ENCODE measurements around the gene PRKCG.

PRKCG gene

DNA sequence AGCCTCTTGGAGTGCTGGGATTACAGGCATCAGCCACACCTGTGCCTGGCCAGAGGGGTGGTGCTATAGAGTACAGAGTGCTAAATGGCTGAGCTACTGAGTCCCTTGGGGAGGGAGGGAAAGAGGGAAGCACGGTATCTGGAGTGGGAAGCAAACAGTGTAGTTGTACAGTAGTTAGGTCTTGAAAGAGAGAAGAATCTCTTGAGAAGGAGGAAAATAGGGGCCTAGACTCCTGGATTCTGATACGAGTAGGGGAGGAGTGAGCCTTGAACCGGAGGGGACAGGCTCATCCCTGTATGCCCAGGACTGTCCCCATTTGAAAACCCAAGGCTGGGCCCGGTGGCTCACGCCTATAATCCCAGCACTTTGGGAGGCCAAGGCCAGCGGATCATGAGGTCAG, 9.2 kb upstream of the PRKCG start:
- no peak for DNase-seq

DNA sequence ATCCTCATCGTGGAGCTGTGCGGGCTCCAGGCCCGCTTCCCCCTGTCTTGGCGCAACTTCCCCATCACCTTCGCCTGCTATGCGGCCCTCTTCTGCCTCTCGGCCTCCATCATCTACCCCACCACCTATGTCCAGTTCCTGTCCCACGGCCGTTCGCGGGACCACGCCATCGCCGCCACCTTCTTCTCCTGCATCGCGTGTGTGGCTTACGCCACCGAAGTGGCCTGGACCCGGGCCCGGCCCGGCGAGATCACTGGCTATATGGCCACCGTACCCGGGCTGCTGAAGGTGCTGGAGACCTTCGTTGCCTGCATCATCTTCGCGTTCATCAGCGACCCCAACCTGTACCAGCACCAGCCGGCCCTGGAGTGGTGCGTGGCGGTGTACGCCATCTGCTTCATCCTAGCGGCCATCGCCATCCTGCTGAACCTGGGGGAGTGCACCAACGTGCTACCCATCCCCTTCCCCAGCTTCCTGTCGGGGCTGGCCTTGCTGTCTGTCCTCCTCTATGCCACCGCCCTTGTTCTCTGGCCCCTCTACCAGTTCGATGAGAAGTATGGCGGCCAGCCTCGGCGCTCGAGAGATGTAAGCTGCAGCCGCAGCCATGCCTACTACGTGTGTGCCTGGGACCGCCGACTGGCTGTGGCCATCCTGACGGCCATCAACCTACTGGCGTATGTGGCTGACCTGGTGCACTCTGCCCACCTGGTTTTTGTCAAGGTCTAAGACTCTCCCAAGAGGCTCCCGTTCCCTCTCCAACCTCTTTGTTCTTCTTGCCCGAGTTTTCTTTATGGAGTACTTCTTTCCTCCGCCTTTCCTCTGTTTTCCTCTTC, 8.0 kb upstream of the PRKCG start:
- peak; percentile 28 to 57 for DNase-seq

DNA sequence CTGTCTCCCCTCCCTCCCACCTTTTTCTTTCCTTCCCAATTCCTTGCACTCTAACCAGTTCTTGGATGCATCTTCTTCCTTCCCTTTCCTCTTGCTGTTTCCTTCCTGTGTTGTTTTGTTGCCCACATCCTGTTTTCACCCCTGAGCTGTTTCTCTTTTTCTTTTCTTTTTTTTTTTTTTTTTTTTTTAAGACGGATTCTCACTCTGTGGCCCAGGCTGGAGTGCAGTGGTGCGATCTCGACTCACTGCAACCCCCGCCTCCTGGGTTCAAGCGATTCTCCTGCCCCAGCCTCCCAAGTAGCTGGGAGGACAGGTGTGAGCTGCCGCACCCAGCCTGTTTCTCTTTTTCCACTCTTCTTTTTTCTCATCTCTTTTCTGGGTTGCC, 7.4 kb upstream of the PRKCG start:
- DNase-seq = no peak

DNA sequence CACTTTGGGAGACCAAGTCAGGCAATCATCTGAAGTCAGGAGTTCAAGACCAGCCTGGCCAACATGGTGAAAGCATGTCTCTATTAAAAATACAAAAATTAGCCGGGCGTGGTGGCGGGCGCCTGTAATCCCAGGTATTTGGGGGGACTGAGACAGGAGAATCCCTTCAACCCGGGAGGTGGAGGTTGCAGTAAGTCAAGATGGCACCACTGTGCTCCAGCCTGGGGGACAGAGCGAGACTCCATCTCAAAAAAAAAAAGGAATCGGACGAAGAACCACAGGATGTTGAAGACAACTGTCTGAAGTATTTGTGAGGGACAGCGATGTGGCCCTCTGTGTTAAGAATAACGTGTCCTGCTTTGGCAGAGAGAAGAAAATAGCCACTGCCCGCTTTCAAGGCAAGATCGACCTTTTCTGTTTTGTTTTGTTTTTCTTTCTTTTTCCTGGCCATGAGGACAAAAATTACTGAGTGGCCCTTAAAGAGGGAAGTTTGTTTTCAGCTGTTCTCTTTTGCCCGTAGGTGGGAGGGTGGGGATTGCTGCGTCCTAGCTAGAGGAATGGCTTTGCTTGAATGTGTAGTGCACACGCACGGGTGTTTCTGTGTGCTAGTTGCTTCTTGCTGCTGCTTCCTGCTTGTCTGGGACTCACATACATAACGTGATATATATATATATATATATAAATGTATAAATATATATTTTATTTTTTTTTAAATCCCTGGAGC, 6.2 kb upstream of the PRKCG start:
- peak in 1 of 2 donors; percentile 37 for DNase-seq

DNA sequence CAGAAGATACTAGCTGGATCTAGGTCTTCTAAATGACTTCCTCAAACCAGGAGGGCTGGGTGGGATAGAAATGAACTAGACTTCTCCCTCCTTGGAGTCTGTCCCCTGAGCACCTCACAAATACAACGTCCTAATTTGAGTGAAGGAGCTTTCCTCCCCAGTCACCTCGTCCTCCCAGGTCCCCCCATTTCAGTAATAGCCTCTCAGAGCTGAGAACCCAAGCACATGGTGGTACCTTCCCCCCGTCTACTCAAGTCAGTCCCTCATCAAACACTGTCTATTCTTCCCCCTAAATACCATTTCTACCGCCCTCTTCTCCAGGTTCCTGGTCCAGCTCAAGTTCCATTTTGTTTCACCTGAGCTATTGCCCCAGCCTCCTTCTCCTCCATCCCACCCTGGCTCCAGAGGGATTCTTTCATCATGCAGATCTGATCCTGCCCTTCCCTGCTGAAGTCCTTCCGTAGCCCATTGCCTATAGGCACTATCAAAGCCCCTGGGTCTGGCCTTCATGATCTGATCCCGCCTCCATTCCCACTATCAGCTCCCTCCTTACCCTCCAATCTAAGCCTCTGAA, 5.3 kb upstream of the PRKCG start:
- DNase-seq = peak; percentile 41 to 58

DNA sequence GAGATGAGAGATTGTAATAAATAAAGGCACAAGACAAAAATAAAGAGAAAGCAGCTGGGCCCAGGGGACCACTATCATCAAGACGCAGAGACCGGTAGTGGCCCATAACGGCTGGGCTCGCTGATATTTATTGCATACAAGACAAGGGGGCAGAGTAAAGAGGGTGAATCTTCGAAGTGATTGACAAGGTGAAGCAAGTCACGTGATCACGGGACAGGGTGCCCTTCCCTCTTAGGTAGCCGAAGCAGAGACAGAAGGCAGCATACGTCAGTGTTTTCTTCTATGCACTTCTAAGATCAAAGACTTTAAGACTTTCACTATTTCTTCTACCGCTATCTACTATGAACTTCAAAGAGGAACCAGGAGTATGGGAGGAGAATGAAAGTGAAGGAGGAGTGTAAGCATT, 4.6 kb upstream of the PRKCG start:
- DNase-seq = peak; percentile 83 to 85

DNA sequence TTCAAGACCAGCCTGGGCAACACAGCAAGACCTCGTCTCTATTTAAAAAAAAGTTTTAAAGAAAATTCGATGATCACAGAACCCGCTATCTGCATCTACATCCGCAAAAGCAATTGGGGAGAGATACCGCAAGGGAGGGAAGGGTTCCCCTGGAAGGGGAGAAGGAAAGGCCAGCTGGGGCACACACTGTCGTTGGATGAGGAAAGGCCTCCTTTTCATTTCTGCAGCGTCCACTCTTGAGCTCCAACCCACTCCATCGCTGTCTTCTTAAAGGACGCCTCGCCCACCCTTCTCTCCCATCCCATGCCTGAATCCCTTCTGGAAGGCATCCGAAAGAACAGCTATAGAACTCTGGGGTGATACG, 3.2 kb upstream of the PRKCG start:
- peak in 1 of 2 donors; percentile 45 for DNase-seq

DNA sequence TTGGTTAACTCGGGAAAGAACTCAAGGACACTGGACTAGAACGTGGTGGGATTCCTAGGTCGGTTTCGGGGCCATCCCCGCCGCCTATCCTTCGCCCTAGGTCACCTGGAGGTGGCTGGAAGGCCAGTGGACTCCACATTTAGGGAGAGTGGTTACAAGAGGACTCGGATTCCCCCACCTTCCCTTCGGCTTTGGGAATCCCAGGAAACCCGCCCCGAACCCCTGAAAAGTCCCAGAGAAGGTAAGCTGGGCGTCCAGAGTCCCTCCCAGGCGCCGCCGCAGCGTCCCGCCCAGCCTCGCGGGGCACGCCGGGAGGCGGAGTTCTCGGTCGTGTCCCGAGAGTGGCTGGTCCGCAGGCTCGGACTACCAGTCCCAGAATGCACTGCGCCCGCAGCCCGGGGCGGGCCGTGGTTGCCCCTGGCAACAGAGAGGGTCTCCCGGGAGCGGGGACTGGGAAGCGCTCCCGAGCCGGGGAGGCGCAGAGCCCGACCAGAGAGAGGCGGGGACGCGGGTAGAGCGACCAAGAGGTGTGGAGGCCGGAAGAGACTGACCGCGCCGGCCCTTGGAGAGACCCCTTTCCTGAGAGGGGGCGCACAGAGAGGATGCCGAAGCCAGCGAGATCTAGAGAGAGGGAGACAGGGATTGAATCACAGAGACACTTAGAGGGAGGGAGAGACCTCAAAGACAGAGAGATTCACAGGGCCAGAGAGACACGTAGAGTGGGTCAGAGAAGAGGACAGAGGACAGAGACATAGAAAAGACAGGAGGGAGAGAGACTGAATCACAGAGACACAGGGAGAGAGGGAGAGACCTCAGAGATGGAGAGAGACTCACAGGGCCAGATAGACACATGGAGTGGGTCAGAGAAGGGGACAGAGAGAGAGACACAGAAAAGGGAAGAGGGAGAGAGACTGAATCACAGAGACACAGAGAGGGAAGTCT, 2.6 kb upstream of the PRKCG start:
- peak; percentile 87 to 90 for DNase-seq

DNA sequence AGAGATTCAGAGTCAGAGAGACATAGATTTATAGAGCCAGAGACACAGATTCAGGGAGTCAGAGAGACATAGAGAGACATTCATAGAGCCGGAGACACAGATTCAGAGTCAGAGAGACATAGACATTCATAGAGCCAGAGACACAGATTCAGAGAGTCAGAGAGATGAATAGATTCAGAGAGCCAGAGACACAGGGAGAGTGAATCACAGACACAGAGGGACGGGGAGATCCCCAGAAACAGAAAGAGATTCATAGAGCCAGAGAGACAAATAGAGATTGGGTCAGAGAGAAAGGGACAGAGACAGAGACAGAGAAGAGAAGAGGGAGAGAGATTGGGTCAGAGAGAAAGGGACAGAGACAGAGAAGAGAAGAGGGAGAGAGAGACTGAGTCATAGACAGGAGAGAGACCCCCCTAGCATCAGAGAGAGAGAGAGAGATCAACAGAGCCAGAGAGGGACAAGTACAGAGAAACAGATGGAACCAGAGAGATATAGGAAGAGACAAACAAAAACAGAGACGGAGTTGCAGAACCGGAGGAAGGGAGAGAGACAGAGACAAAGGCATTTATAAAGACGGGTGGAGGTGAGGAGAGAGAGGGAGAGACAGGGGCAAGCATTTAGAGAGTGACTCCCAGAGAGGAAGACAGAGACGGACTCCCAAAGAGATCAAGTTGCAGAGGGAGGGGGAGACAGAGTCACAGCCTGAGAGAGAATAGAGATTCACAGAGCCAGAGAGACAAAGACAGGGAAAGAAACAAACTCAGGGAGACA, 1.1 kb upstream of the PRKCG start:
- DNase-seq = no peak

DNA sequence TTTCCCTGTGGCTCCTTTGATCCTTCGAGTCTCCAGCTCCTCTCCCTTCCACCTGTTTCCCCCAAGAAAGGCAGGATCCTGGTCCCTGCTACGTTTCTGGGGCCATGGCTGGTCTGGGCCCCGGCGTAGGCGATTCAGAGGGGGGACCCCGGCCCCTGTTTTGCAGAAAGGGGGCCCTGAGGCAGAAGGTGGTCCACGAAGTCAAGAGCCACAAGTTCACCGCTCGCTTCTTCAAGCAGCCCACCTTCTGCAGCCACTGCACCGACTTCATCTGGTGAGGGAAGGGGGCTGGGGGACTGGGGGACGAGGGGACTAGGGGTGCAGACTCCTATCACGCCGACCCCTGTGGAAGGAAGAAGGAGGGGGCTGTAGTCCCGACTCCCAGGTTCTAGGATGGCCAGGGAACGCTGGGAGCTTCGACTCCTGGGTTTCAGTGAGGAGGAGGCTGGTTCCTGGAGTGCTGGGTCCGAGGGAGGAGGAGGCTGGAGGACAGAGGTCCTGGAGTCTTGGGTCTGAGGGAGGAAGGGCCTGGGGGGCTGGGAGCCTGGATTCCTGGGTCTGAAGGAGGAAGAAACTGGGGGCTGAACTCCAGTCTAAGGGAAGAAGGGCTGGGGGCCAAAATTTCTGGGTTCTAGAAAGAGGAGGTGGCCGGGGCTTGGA, 524 bp downstream of the PRKCG start:
- DNase-seq = no peak

DNA sequence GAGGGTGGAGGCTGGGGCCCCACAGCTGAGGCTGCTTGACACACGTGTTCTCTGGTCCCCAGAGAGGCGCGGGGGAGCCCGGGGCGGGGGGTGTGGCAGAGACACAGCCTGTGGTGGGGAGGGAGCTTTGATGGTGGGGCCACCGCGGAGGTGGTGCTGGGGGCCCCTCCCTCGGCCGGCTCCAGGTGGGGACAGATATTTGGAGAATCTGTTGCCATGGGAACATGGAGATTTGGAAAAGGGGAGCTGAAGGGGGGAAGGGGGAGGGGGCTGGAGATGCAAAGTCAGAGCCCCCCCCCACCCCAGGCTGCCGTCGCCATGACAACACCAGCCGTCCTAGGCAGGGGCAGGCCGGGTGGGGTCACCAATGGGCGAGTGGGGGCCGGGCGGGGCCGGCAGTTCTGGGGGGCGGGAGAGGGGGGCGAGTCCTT, 1.2 kb downstream of the PRKCG start:
- DNase-seq = peak; percentile 51

DNA sequence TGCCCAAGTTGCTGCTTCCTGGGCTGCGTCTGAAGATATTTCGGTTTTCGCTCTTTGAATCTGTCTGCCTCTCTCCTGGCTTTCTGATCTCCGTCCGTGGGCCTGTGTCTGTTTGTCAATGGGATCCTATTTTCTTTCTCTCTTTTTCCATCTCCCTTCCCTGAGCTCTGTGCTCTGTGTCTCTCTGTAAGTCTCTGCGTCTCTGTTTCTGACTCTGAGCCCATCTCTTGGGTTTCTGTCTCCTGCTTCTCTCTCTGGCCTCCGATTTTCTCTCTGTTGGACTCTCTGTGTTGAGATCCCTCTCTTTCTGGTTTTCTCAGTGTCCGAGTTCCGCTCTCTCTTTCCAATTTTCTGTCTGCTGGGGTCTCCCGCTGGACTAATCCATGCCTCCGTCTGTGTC, 1.7 kb downstream of the PRKCG start:
- DNase-seq = no peak

DNA sequence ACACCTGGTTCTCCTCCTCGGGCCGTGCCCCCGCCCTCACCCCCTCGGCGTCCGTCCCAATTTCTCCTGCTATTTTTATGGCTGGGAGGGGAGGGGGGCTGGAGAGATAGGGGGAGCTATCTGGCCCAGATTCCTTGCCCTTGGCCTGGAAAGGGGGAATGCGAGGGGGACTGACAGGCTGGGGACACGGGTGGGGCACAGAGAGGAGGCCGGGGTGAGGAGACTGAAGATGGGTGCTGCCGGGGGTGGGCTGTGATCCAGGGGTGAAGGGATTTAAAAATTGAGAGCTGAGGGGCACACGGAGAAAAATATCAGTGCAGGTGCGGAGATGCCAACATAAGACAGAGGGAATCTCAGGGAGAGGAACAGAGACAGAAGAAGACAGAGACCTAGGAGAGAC, 2.3 kb downstream of the PRKCG start:
- DNase-seq = no peak

DNA sequence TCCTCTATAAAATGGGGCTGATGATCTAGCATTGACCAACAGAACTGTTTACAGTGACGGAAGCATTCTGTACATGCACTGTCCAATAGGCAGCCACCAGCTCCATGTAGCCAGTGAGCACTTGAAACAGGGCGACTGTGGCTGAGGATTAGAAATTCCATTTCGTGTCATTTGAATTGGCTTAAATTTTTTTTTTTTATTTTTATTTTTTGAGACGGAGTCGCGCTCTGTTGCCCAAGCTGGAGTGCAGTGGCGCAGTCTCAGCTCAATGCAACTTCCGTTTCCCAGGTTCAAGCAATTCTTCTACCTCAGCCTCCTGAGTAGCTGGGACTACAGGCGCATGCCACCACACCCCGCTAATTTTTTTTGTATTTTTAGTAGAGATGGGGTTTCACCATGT, 3.0 kb downstream of the PRKCG start:
- no peak for DNase-seq

DNA sequence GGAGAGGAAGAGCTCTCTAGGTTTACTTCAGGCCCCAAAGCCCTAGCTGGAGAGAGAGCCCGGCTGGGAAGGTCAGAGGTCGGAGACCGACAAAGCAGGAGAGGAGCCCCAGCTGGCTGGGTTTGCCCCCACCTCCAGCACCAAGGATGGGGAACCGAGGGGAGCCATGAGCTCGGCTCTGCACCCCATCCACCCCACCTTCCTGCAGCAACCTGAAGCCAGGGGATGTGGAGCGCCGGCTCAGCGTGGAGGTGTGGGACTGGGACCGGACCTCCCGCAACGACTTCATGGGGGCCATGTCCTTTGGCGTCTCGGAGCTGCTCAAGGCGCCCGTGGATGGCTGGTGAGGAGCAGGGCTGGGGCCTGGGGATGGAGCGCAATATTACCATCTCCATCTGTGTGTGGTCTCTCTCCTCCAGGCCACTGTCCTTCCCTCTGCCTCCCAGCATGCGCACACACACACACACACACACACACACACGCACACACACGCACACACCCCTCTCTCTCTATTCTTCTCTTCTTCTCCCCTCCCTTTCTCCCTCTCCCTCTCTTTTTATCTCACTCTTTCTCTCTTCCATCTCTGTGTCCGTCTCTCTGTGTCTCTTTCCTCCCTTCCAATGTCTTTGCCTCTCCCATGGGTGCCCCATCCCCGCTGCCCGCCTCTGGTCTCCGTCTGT, 10.4 kb downstream of the PRKCG start:
- no peak for DNase-seq

DNA sequence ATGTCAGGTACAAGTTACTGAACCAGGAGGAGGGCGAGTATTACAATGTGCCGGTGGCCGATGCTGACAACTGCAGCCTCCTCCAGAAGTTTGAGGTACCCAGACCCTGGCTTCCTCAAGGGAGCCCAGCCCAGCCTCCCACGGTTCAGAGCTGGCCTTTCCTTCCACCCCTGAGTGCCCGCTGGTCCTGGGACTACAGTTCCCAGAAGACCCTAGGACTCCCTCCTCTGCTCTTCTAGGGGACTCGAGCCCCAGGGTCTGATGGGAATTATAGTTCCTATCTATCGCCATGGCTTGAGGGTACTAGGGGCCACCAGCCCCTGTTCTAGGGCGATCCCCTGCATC, 11.0 kb downstream of the PRKCG start:
- DNase-seq = no peak

DNA sequence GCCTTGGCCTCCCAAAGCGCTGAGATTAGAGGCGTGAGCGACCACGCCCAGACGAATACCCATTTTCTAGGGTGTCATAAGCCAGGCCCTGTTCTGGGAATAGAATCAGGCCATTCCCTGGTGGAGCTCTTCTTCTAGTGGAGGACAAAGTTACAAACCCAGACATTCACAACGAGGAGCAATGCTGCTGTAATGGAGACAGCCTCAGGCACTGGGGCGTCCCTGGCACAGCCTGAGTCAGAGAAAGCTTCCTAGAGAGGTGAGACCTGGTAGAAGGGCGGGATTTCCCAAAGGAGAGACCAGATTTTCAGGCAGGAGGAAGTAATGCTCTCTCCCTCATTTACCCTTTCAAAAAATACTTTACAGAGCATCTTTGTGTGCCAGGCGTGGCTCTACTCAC, 12.7 kb downstream of the PRKCG start:
- no peak for DNase-seq

DNA sequence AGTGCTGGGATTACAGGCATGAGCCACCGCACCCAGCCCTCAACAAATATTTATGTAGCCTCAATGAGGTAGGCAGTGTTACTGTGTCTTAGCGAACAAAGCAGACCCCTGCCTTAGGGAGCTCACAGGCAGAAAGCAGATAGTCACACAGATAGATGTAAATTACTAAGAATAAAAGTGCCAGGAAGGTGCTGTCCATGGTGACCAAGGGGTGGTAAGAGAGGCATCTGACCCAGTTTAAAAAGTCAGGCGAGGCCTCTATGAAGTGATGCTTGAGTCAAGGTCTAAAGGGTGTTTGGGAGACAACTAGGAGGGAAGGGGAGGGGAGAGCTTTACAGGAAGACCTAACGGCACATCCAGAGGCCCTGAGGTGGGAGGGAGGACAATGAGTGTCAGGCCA, 14.7 kb downstream of the PRKCG start:
- DNase-seq = no peak

DNA sequence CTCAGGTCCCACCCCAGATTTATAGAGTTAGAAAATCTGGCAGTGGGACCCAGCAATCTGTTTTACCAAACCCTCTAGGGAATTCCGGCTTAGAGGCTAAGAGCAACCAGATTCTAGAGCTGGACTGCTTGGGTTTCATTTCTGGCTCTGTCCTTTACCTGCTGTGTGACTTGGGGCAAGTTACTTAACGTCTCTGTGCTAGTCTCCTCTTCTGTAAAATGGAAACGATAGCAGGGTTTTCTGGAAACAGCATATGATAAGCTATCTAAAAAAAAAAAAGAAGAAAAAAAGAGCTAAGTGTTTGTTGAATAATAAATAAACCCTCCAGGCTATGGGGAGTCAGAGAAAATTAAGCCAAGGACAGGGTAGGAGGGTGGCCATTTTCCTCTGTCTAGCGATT, 15.5 kb downstream of the PRKCG start:
- no peak for DNase-seq

DNA sequence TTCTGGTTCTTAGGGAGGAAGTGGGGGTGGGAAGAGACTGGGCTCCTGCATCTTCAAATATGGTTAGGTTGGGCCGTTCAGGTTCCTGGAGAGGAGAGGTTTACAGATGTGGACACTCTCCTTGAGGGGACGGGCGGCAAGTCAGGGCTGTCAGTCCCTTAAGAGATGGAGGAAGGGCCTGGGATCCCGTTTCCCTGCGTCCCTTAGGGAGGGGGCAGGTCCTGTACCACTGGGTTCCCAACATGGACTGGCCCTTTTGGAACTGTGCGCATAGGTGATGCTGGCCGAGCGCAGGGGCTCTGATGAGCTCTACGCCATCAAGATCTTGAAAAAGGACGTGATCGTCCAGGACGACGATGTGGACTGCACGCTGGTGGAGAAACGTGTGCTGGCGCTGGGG, 16.2 kb downstream of the PRKCG start:
- no peak for DNase-seq
